ENCODE results near the gene FOXL2NB.
A peak's percentile ranks its signal among the peaks of the same experiment; 100 is the strongest.
"Not testable (repeated sequence)": the region's sequence is repeated elsewhere in the genome, so short reads cannot be mapped to it uniquely, and the experiment has no call there.

FOXL2NB gene
- total RNA-seq: 0 to 0.09 reads per million in 2 donors

DNA sequence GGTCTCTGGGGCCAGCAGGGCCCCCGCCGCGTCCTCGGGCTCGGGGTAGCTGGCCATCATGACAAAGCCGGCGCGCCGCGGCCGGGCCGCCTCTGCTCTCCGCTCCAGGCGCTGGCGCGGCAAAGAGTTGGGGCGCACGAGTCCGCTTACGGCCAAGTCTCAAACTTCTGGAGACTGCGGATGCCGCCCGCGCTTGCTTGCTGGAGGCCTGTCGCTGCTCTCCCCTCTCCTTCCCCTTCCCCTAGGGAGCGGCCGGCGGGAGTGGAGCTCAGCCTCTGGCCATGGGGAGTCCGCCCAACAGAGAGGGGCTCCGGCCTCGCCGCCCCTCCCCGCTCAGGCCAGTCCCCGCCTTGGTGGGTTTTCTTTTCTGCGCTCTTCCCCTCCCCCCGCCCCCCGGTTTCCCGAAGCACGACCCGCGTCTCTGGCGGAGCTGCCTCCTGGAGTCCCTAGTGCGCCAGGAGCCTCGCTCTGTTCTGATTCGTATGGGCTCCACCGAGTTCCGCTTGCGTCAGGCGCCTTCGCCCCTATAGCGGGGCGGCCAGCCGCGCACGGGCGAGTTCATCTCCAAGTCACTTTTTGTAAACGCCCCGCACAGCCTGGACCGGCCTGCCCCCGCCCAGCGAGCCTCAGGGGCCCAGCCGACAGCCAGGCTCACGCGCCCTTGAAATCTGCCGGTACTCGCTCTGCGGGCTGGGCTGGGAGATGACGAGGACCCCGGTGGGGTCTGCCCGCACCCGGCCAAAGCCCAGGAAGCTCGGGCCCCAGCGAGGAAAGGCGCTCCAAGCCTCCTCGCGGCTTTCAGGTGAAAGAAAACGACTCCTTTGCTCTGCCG, at the start of gene FOXL2NB, which contains the start of gene FOXL2:
Gene FOXL2NB (plus strand): TSS at position 555 of the 832 bp plus-strand sequence. CDS start 148 bp downstream, at position 703.
Gene FOXL2 (minus strand): TSS at position 475 of the 832 bp plus-strand sequence. CDS start 415 bp downstream, at position 60.
- DNase-seq: peak; percentile 14

GRCh38 chr3:138898301-138898700, 48.7 kb upstream of the FOXL2NB start:
- no peak for DNase-seq

GRCh38 chr3:138898708-138899107, 48.3 kb upstream of the FOXL2NB start:
- no peak for DNase-seq

GRCh38 chr3:138899351-138899991, 47.5 kb upstream of the FOXL2NB start:
- no peak for DNase-seq

DNA sequence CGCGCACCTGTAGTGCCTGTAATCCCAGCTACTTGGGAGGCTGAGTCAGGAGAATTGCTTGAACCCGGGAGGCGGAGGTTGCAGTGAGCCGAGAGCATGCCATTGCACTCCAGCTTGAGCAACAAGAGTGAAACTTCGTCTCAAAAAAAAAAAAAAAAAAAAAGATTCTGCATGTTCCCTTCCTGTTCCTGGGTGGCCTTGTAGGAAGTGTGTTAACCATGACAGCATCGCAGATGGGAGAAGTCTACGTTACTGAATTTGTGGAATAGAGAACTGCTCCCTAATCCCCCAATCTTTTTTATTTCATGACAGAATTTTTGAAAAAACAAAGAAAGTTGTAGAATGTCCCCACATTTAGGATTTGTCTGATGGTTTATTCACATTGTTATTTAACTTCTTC, 45.5 kb upstream of the FOXL2NB start:
- DNase-seq: no peak

DNA sequence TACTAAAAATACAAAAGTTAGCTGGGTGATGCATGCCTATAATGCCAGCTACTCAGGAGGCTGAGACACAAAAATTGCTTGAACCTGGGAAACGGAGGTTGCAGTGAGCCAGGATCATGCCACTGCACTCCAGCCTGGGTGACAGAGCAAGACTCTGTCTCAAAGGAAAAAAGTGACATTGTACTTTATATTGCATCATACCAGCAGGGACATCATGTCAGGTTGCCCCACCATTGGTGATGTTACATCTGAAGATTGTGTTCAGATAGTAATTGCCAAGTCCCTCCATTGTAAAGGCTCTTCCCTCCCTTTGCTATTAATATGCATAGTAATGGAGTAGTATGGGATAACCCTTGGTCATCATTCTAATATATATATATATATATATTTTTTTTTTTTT, 44.8 kb upstream of the FOXL2NB start:
- DNase-seq: no peak

- DNase-seq: no peak
These were observed 39.5 kb upstream of the FOXL2NB start for GRCh38 chr3:138907539-138907938.

GRCh38 chr3:138908846-138909245, 38.2 kb upstream of the FOXL2NB start:
- no peak for DNase-seq

GRCh38 chr3:138909904-138910303, 37.1 kb upstream of the FOXL2NB start:
- no peak for DNase-seq

DNA sequence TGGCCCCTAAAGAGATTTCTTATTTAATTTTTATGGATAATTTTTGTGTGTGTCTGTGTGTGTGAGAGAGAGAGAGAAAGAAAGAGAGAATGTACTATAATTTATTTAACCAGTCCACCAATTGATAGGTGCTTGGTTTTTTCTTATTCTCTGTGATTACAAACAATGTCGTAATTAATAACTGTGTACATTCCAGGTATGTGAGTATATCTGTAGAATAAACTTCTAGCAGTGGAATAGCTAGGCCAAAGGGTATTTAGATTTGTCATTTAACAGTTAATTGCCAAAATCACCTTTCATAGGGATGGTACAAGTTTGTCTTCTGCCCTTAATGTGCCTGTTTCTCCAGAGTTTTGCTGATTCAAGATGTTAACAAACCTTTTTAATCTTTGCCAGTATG, 35.4 kb upstream of the FOXL2NB start:
- no peak for DNase-seq

GRCh38 chr3:138912237-138912636, 34.8 kb upstream of the FOXL2NB start:
- DNase-seq: no peak

- DNase-seq: no peak
These were observed 33.3 kb upstream of the FOXL2NB start for GRCh38 chr3:138913766-138914165.

GRCh38 chr3:138914870-138915502, 32.0 kb upstream of the FOXL2NB start:
- no peak for DNase-seq

GRCh38 chr3:138915503-138916498, 31.2 kb upstream of the FOXL2NB start:
- peak; percentile 60 for DNase-seq

DNA sequence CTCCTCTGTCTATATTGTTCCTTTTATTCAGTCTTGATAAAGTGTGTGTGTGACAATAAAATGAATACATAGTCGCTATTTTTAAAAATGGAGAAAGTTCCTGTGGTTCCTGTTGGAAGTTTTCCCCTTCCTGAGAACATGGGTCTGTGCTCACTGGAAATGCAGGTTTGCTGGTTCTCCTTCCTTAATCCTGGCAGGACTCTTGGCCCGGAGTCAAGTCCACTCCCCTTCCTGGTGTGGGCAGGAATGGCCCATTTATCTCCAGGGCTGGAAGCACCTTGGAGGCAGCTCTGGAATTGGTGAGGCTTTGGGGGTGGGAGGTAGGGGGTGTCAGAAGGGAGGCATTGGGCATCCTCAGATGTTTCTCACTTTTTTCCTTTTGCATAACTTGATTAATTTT, 30.2 kb upstream of the FOXL2NB start:
- DNase-seq: no peak

- no peak for DNase-seq
These were observed 27.7 kb upstream of the FOXL2NB start for GRCh38 chr3:138919325-138919724.

DNA sequence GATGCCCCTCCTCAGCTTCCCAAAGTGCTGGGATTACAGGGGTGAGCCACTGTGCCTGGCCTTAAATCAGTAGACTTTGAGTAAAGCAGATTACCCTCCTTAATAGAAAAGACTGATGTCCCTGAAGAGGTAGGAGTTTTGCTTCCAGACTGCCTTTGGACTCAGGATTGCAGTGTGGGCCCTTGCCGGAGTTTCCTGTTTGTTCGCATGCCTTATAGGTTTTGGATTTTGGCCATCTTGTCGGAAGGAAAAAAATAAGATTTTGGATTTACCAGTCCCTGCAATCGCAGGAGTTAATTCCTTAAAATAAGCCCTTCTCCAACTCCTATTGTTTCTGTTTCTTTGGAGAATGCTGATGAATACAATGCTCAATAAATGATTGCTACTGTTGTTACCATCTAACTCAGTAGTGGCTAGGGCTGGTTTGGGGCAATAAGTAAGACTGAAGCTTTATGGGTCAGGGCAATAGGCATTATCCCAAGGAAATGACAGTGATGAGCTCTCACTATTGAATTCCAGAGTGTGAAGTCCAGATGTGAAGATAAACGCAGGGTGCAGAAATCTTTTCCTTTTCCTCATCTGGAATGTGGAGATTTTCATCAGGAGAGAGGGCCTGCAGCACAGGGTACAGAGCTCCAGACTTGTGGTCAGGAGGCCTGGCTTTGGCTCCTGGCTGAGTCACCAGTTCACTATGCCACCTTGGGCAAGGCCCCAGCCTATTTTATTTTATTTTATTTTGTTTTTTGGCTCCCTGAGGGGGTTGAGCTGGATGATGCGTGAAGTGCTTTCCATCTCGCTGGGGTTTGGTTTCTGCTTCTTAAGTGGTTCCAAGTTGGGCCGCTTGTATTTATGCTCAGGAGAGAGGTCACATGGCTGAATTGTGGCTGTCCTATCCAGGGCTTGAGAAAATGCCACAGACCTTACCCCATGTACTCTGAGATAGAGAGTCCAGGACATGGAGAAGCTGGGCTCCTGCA, 25.4 kb upstream of the FOXL2NB start:
- DNase-seq: no peak

DNA sequence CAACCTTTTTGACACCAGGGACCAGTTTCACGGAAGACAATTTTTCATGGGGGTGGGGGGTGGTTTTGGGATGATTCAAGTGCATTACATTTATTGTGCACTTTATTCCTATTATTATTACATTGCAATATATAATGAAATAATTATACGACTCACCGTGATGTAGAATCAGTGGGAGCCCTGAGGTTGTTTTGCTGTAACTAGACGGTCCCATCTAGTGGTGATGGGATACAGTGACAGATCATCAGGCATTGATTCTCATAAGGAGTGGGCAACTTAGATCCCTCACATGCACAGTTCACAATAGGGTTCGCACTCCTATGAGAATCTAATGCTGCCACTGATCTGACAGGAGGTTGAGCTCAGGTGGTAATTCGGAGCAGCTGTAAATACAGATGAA, 24.6 kb upstream of the FOXL2NB start:
- not testable (repeated sequence) for DNase-seq

DNA sequence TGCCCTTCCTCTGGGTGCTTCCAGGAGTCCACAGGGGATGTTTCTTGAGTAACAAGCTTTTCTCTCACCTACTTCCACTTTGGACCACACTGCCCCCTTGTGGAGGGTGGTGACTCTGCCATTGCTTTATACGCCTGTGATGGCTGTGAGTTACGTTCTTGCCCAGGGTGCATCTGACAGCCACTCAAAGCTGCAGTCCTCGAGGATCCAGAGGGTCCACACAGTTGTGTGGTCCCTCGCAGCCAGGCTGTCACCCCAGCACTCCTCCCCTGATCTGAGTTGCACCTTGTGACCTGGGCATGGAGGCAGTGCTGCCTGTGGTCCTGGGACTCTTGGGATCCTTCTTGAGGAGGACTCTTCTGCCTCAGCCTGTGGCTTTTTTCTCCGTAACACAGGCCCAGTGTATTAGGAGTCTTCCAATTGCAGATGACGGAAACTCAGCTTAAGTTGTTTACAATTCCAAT, 23.5 kb upstream of the FOXL2NB start:
- DNase-seq: no peak

DNA sequence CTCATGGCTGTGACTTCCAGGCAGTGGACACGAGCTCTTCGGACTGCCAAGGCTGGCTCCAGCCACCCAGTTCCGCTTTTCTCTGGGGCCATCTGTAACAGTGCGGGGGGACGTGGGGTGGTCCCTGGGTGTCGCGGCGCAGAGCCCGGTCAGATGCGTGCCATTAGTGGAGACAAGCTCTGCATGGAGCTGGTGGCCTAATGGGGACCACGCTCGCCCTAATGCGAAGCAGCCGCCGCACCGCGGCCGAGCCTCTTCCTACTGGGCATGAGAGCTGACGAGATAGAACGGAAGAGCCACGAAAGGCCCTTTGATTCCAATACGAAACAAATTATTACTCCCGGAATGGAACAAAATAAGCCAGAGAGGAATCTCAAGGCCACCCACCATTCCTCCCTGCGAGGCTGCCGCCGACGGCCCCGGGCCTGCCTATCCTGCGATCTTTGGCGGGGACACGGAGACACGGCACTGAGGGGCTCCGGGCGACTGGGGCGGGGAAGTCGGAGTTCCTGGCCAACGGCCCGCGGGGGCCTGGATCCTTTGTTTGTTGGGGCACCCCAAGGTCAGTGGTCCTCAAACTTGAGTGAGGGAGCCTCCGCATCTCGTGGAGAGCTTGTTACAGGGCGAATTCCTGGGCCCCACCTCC, 18.2 kb upstream of the FOXL2NB start:
- no peak for DNase-seq
